Spleen (tissue), 11 donors: ENCODE data around the gene ADARB2. TPM values are rescaled to one million over a fixed set of nuclear protein-coding genes. Genes with fewer than 3 reads are reported as not detected.

Source experiments
- DNase-seq: peaks from one replicate; pipeline ENCODE4 v3.0.0-alpha.2; 2020
- H3K27ac ChIP-seq, 8 donors: fragments of 200-600 bp; sonication (generic) in 7 of 8; 1 replicate in 4 of 8; 2 replicates in 4 of 8; pipeline versions ENCODE4 v1.5.0 to v1.8.0; 2016 to 2021; ENCODE audit warnings: inconsistent platforms in 4 of 8, mild to moderate bottlenecking in 4 of 8, moderate library complexity in 1 of 8
- H3K27me3 ChIP-seq, 7 donors: fragments of 200-600 bp; sonication (generic) in 6 of 7; replicated peaks in 1 of 7; 1 replicate in 4 of 7; 2 replicates in 3 of 7; pipeline versions ENCODE4 v1.5.0 to v1.8.0; 2016 to 2021; ENCODE audit warnings: inconsistent platforms in 3 of 7, mild to moderate bottlenecking in 1 of 7
- H3K36me3 ChIP-seq, 6 donors: fragments of 200-600 bp; sonication (generic) in 5 of 6; 1 replicate in 4 of 6; 2 replicates in 2 of 6; pipeline versions ENCODE4 v1.5.0 to v1.8.0; 2016 to 2021; ENCODE audit warnings: inconsistent platforms in 2 of 6
- H3K4me1 ChIP-seq, 6 donors: fragments of 200-600 bp; sonication (generic) in 5 of 6; 1 replicate in 3 of 6; 2 replicates in 3 of 6; pipeline versions ENCODE4 v1.5.0 to v1.8.0; 2016 to 2021; ENCODE audit warnings: inconsistent platforms in 3 of 6
- H3K4me3 ChIP-seq, 8 donors: fragments of 200-600 bp; sonication (generic) in 7 of 8; 1 replicate in 4 of 8; 2 replicates in 4 of 8; pipeline versions ENCODE4 v1.5.0 to v1.8.0; 2016 to 2021; ENCODE audit warnings: inconsistent platforms in 4 of 8, mild to moderate bottlenecking in 4 of 8, moderate library complexity in 2 of 8
- H3K9me3 ChIP-seq, 8 donors: fragments of 200-600 bp; sonication (generic) in 7 of 8; 1 replicate in 4 of 8; 2 replicates in 4 of 8; pipeline versions ENCODE4 v1.5.0 to v1.8.0; 2016 to 2021; ENCODE audit warnings: inconsistent platforms in 4 of 8
- CTCF ChIP-seq, 11 experiments: fragments of 200-600 bp in 7 of 11; fragments of 450-650 bp in 4 of 11; sonication (generic) in 4 of 11; IDR thresholded peaks in 8 of 11; conservative IDR thresholded peaks in 3 of 11; 1 replicate in 7 of 11; 2 replicates in 4 of 11; pipeline versions ENCODE4 v1.4.0 to v1.8.0; 2016 to 2021; ENCODE audit warnings: antibody characterized with exemption in 11 of 11, inconsistent platforms in 4 of 11, mild to moderate bottlenecking in 1 of 11
- POLR2A ChIP-seq, 3 donors: fragments of 450-650 bp; IDR thresholded peaks; one replicate each; pipeline ENCODE4 v1.5.1; 2017; ENCODE audit warnings: antibody characterized with exemption in 3 of 3, mild to moderate bottlenecking in 1 of 3
- POLR2AphosphoS5 ChIP-seq, 3 donors: sonication (generic); formaldehyde crosslinking; IDR thresholded peaks; one replicate each; pipeline ENCODE4 v1.5.1; 2017; ENCODE audit warnings: antibody characterized with exemption in 3 of 3
- WGBS, 5 donors: extraction: QIAGEN DNeasy Blood & Tissue Kit in 3 of 5; methylation state at CpG; one replicate each; pipeline versions ENCODE4 v1.1.5 to v1.1.7; 2013 to 2018; 5-methylcytosine and 5-hydroxymethylcytosine counted together
- intact Hi-C: fragments of 100-400 bp; cut with DNase I; formaldehyde crosslinking; loops from one replicate; pipeline ENCODE4 v1.15.0; 2023; ENCODE audit warnings: low total_unique reads
- polyA plus RNA-seq, 3 donors: library from polyadenylated mRNA; stranded (reverse); fragments of 200-250 nt; gene quantifications; one replicate each; pipeline ENCODE4 v1.2.1, GENCODE V29; 2013
- total RNA-seq, 7 donors: library from RNA; depleted of rRNA in 3 of 7; stranded (reverse); fragments of >200 nt in 3 of 7; fragmentation: NEBNext Ultra II Directional in 4 of 7; extraction: Animal tissue kit (Norgen Biotek cat#: 25700) in 4 of 7; gene quantifications; one replicate each; pipeline versions ENCODE4 v1.1.0 to v1.2.1, GENCODE V29; 2016 to 2021
- donor health status: healthy with polysubstance abuse.
- donor health status: DM: no; HTN: no; CAD: no; lungs with moderate emphysema.
- donor health status: DM: no; HTN: no; CAD: no.
- donor health status: Bipolar disorder and iron deficiency.
- donor health status: healthy.
- donor health status: DM: no; HTN: no; CAD: no.
- donor health status: DM: yes; HTN: yes; CAD: no.

The ADARB2 gene
- total and polyA plus RNA-seq, 10 donors = 0.05 to 8.1 (median 0.96) TPM

GRCh38 chr10:1712314-1712713 lies 25.0 kb downstream of the ADARB2 start:
- H3K4me1 ChIP-seq = peaks cover 0 to under 1% (median 0%) of the 10 kb centered on the region in 6 donors
- peaks cover 0 to 97% (median 0%) of the 10 kb centered on the region in 7 donors for H3K27me3 ChIP-seq
- H3K36me3 ChIP-seq = no peaks in the 10 kb centered on the region
- TF ChIP-seq POLR2AphosphoS5 (IDR thresholded peaks at IDR 0.05) (no peak), CTCF (IDR thresholded peaks at IDR 0.05 in 8 of 11, conservative IDR thresholded peaks at IDR 0.05 in 3 of 11) (no peak), POLR2A (IDR thresholded peaks at IDR 0.05) (no peak)
- WGBS, 5 donors = 66 to 81% (median 78%) methylated on average over 4 to 6 of the region's 7 CpGs
- no peak overlapping the region for H3K27ac ChIP-seq
- intact Hi-C loops = no loop called here
- H3K4me3 ChIP-seq = no peak overlapping the region
- peaks cover 0 to 4% (median 0%) of the 10 kb centered on the region in 8 donors for H3K9me3 ChIP-seq
- DNase-seq = no peak

GRCh38 chr10:1709161-1709560 lies 28.2 kb downstream of the ADARB2 start:
- Histone ChIP-seq H3K9me3 (peaks cover 0 to 13% (median 5%) of the 10 kb centered on the region in 8 donors), H3K27ac (no peak overlapping the region), H3K27me3 (peaks cover 0 to 79% (median 0%) of the 10 kb centered on the region in 7 donors), H3K36me3 (no peaks in the 10 kb centered on the region), H3K4me3 (no peak overlapping the region), H3K4me1 (peaks cover 0 to 14% (median 7%) of the 10 kb centered on the region in 6 donors)
- DNase-seq = no peak
- intact Hi-C loops = no loop called here
- TF ChIP-seq POLR2AphosphoS5 (IDR thresholded peaks at IDR 0.05) = no peak
- TF ChIP-seq CTCF (IDR thresholded peaks at IDR 0.05 in 8 of 11, conservative IDR thresholded peaks at IDR 0.05 in 3 of 11) = no peak
- TF ChIP-seq POLR2A (IDR thresholded peaks at IDR 0.05) = no peak
- 24 to 69% (median 50%) methylated on average over 2 of the region's 2 CpGs for WGBS, 5 donors

- TF ChIP-seq POLR2A (IDR thresholded peaks at IDR 0.05) (no peak), POLR2AphosphoS5 (IDR thresholded peaks at IDR 0.05) (no peak), CTCF (IDR thresholded peaks at IDR 0.05 in 8 of 11, conservative IDR thresholded peaks at IDR 0.05 in 3 of 11) (no peak)
Observed at GRCh38 chr10:1708746-1709145, 28.6 kb downstream of the ADARB2 start.

GRCh38 chr10:1706711-1707110 lies 30.6 kb downstream of the ADARB2 start:
- DNase-seq = no peak
- Histone ChIP-seq H3K27me3 (peaks cover 0 to 81% (median 5%) of the 10 kb centered on the region in 7 donors), H3K4me3 (no peak overlapping the region), H3K4me1 (peaks cover 0 to 14% (median 7%) of the 10 kb centered on the region in 6 donors), H3K36me3 (no peaks in the 10 kb centered on the region), H3K27ac (no peak overlapping the region), H3K9me3 (peaks cover 0 to 20% (median 10%) of the 10 kb centered on the region in 8 donors)
- intact Hi-C loops = no loop called here
- WGBS, 5 donors = 6 to 25% (median 11%) methylated on average over 5 to 6 of the region's 6 CpGs
- no peak for TF ChIP-seq POLR2AphosphoS5 (IDR thresholded peaks at IDR 0.05)
- TF ChIP-seq CTCF (IDR thresholded peaks at IDR 0.05 in 8 of 11, conservative IDR thresholded peaks at IDR 0.05 in 3 of 11) = no peak
- TF ChIP-seq POLR2A (IDR thresholded peaks at IDR 0.05) = no peak

More at GRCh38 chr10:1708746-1709145, 28.6 kb downstream of the ADARB2 start:
- H3K27ac ChIP-seq = no peak overlapping the region
- DNase-seq = no peak
- WGBS, 5 donors = 73 to 83% (median 76%) methylated on average over 7 of the region's 7 CpGs
- peaks cover 0 to 79% (median 0%) of the 10 kb centered on the region in 7 donors for H3K27me3 ChIP-seq
- peaks cover 0 to 14% (median 7%) of the 10 kb centered on the region in 6 donors for H3K4me1 ChIP-seq
- no peak overlapping the region for H3K4me3 ChIP-seq
- no peaks in the 10 kb centered on the region for H3K36me3 ChIP-seq
- H3K9me3 ChIP-seq = peaks cover 0 to 17% (median 9%) of the 10 kb centered on the region in 8 donors
- intact Hi-C loops = no loop called here
